ENCODE measurements around the gene ZNF385A.

ZNF385A gene

GRCh38 chr12:54377797-54378515 lies 6.6 kb downstream of the ZNF385A start:
- DNase-seq (ENCODE audit: low read depth): no peak
- TF ChIP-seq CTCF (IDR thresholded peaks at IDR 0.05; ENCODE audit: low read depth, low read length, missing control alignments): no peak
- H3K4me3 ChIP-seq (ENCODE audit: low read depth, low read length): no peak overlapping the region

GRCh38 chr12:54377007-54377406 lies 7.5 kb downstream of the ZNF385A start:
- no peak for DNase-seq (ENCODE audit: low read depth)
- no peak for TF ChIP-seq CTCF (IDR thresholded peaks at IDR 0.05; ENCODE audit: low read depth, low read length, missing control alignments)
- no peak overlapping the region for H3K4me3 ChIP-seq (ENCODE audit: low read depth, low read length)

DNA sequence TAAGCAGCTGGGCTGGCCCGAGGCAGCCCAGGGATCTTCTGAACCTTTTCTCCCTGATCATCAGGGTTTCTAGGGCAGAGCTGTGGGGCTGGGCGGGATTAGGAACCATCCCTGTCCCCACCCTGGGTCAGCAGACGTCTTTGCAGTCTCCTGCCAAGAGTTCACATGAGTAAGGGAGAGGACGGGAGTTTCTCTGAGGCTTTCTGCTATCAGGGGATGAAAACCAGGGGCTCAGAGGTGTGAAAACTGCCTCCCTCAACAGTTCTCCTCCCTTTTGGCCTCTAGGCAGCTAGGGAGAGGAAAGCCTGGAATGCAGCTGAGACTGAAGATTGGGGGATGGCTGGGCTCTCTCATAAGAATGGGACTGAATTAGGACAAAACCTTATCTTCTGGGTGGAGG lies 7.9 kb downstream of the ZNF385A start:
- no peak for TF ChIP-seq CTCF (IDR thresholded peaks at IDR 0.05; ENCODE audit: low read depth, low read length, missing control alignments)
- DNase-seq (ENCODE audit: low read depth): no peak
- H3K4me3 ChIP-seq (ENCODE audit: low read depth, low read length): no peak overlapping the region

GRCh38 chr12:54375259-54375579 lies 9.3 kb downstream of the ZNF385A start:
- no peak overlapping the region for H3K4me3 ChIP-seq (ENCODE audit: low read depth, low read length)
- no peak for DNase-seq (ENCODE audit: low read depth)
- no peak for TF ChIP-seq CTCF (IDR thresholded peaks at IDR 0.05; ENCODE audit: low read depth, low read length, missing control alignments)

DNA sequence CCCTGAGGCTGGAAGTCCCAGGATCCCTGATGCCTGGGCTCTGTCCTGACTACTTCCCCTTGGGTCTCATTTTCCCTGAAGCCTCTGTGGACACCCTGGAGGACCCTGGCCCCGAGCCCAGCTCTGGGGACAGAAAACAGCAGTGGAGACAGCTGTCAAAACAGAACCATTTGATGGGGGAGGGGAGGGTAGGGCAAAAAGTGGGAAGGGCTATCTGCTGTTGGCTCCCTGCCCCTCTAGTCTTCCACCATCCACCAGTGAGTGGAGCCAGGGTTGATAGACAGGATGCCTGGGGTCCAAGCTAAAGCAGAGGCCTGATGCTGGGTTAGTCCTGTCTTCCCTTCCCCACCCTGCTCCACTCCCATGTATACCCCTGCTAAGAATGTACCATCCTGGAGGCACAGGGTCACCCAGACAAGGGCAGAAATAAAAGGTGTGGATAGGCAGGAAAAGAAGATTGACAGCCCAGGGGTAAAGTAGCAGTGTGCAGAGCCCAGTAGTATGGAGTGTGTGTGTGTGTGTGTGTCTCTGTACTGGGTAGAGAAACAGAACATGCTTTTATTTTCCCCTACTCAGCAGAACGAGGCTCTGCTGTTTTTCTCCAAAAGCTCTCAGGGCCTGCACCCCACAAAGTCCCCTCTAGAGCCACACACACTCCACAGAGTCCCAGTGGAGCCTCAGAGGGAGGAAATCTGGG lies 9.8 kb downstream of the ZNF385A start:
- TF ChIP-seq CTCF (IDR thresholded peaks at IDR 0.05; ENCODE audit: low read depth, low read length, missing control alignments): no peak
- DNase-seq (ENCODE audit: low read depth): no peak

GRCh38 chr12:54373649-54374561 lies 10.6 kb downstream of the ZNF385A start:
- no peak for DNase-seq (ENCODE audit: low read depth)
- H3K4me3 ChIP-seq (ENCODE audit: low read depth, low read length): no peak overlapping the region
- TF ChIP-seq CTCF (IDR thresholded peaks at IDR 0.05; ENCODE audit: low read depth, low read length, missing control alignments): no peak

More for the DNA sequence above, 9.8 kb downstream of the ZNF385A start:
- no peak overlapping the region for H3K4me3 ChIP-seq (ENCODE audit: low read depth, low read length)

All from GM12864 (cell line).